Heart right ventricle (tissue), 16 donors: ENCODE results near the gene KLHDC10. TPM values are rescaled to one million over a fixed set of nuclear protein-coding genes. Genes with fewer than 3 reads are reported as not detected.
A peak's percentile ranks its signal among the peaks of the same experiment; 100 is the strongest.
"Not testable (repeated sequence)": the region's sequence is repeated elsewhere in the genome, so short reads cannot be mapped to it uniquely, and the experiment has no call there.

ENCODE experiments used
- ATAC-seq, 8 donors: fragments of 200-7000 bp; cut with Tn5 transposase; one replicate each; pipeline ENCODE4 v1.9.1; 2020; ENCODE audit warnings: mild to moderate bottlenecking in 8 of 8, moderate library complexity in 8 of 8, moderate number of reproducible peaks in 1 of 8
- DNase-seq, 2 donors: peaks; one replicate each; pipeline ENCODE4 v3.0.0-alpha.2; 2020
- H3K27ac ChIP-seq, 10 donors: fragments of 200-600 bp; sonication (generic) in 2 of 10; one replicate each; pipeline versions ENCODE4 v1.5.0 to v1.8.0; 2020 to 2022; ENCODE audit warnings: mild to moderate bottlenecking in 3 of 10
- H3K27me3 ChIP-seq, 7 donors: fragments of 200-600 bp; one replicate each; pipeline ENCODE4 v1.8.0; 2021 to 2022; ENCODE audit warnings: mild to moderate bottlenecking in 2 of 7
- H3K36me3 ChIP-seq, 9 donors: fragments of 200-600 bp; sonication (generic) in 1 of 9; one replicate each; pipeline versions ENCODE4 v1.5.0 to v1.8.0; 2020 to 2022; ENCODE audit warnings: mild to moderate bottlenecking in 2 of 9
- H3K4me1 ChIP-seq, 9 donors: fragments of 200-600 bp; sonication (generic) in 1 of 9; one replicate each; pipeline versions ENCODE4 v1.5.0 to v1.8.0; 2020 to 2022; ENCODE audit warnings: mild to moderate bottlenecking in 4 of 9
- H3K4me3 ChIP-seq, 10 donors: fragments of 200-600 bp; sonication (generic) in 2 of 10; one replicate each; pipeline versions ENCODE4 v1.5.0 to v1.8.0; 2020 to 2022; ENCODE audit warnings: mild to moderate bottlenecking in 7 of 10, moderate library complexity in 2 of 10
- H3K9me3 ChIP-seq, 11 donors: fragments of 200-600 bp in 10 of 11; sonication (generic) in 2 of 11; one replicate each; pipeline versions ENCODE4 v1.5.0 to v1.8.0; 2013 to 2022; ENCODE audit warnings: mild to moderate bottlenecking in 2 of 11, control low read depth in 1 of 11, moderate library complexity in 1 of 11
- WGBS, 2 donors: extraction: QIAGEN DNeasy Blood & Tissue Kit; methylation state at CpG; one replicate each; pipeline ENCODE4 v1.1.7; 2013; ENCODE audit warnings: inconsistent platforms in 1 of 2; 5-methylcytosine and 5-hydroxymethylcytosine counted together
- intact Hi-C, 10 donors: fragments of 100-400 bp; cut with DNase I; formaldehyde crosslinking; loops; one replicate each; pipeline versions ENCODE4 v1.11.1 to v1.14.2; 2022
- polyA plus RNA-seq, 2 donors: library from polyadenylated mRNA; stranded (reverse); fragments of 200-250 nt; gene quantifications; one replicate each; pipeline ENCODE4 v1.2.3, GENCODE V29; 2013
- total RNA-seq, 10 donors: library from RNA; stranded (reverse); fragmentation: NEBNext Ultra II Directional in 3 of 10; extraction: Animal tissue kit (Norgen Biotek cat#: 25700) in 3 of 10; gene quantifications; one replicate each; pipeline versions ENCODE4 v1.2.1 to v1.2.4, GENCODE V29; 2021 to 2023
- TF ChIP-seq, protein P1 (sequence below), 9 donors: fragments of 200-600 bp; sonication (generic) in 2 of 9; IDR thresholded peaks; one replicate each; pipeline versions ENCODE4 v1.5.0 to v1.8.0; 2021 to 2022; ENCODE audit warnings: antibody characterized with exemption in 9 of 9, mild to moderate bottlenecking in 5 of 9, moderate library complexity in 1 of 9
- donor health status: Arrhythmogenic right ventricular cardiomyopathy.
- donor health status: ischemic (EF 13 %, LVEDD 7.1; RV severe dilation, severe dysfunction).
- donor health status: healthy with polysubstance abuse.
- donor health status: DM: no; HTN: yes; CAD: no.
- donor health status: DM: no; HTN: no; CAD: no.
- donor health status: ischemic (EF 25% LVEDD 6.9; RV normal size, moderate dysfunction).
- donor health status: ischemic (EF 25% LVEDD 5.7; RV mildly dilated, moderate dysfunction).
- donor health status: healthy.
- donor health status: DM: yes; HTN: yes; CAD: no.
- donor health status: Ischemic cardiomyopathy.
- donor health status: ischemic (EF 35%, LVEDD 5.7; RV mildly dilated, moderate dysfunction).
- donor health status: nonischemic (EF 11% LVEDD 7.7; RV severe dilation, severe dysfunction).
- donor health status: DM: yes; HTN: yes; CAD: no.
- donor health status: PGD.
- donor health status: ischemic (EF 29% LVEDD 5.4; RV normal size, mild dysfunction).
- donor health status: nonischemic (EF 23%, LVEDD 6.1; RV moderate dilation, normal function).

KLHDC10 gene
- total and polyA plus RNA-seq, 12 donors: 9.1 to 33.7 (median 28.1) TPM

DNA sequence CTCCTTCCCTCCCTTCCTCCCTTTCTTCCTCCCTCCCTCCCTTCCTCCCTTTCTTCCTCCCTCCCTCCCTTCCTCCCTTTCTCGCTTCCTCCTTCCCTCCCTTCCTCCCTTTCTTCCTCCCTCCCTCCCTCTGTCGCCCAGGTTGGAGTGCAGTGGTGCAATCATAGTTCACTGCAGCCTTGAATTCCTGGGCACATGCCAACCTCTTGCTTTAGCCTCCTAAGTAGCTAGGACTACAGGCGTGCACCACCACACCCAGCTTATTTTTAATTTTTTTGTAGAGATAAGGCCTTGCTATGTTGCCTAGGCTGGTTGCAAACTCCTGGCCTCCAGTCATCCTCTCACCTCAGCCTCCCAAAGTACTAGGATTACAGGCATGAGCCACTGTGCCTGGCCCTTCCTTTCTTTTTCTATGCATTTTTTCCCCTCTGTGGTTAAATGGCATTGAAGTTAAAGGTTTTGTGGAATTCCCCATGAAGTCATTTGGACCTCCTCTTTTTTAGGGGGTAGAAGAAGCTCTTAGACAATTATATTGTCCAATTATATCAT is 9.6 kb downstream of the KLHDC10 start:
- ATAC-seq (no peak), DNase-seq (no peak)
- H3K36me3 ChIP-seq: peaks cover 0 to 14% (median 5%) of the 10 kb centered on the region in 9 donors
- no peak overlapping the region for H3K4me3 ChIP-seq
- peaks cover 0 to 30% (median 14%) of the 10 kb centered on the region in 9 donors for H3K4me1 ChIP-seq
- intact Hi-C loops: loop anchor here in 4 of 10 donors (10.0 kb wide), 3 partner anchors 125 to 755 kb away; partner anchors contain the start of genes SSMEM1 (in 1 of the 4) and TMEM209 (in 1 of the 4)
- H3K27me3 ChIP-seq: no peaks in the 10 kb centered on the region
- WGBS, 2 donors: 88% methylated on average over 3 of the region's 3 CpGs
- no peak overlapping the region for H3K27ac ChIP-seq
- TF ChIP-seq, protein P1, sequence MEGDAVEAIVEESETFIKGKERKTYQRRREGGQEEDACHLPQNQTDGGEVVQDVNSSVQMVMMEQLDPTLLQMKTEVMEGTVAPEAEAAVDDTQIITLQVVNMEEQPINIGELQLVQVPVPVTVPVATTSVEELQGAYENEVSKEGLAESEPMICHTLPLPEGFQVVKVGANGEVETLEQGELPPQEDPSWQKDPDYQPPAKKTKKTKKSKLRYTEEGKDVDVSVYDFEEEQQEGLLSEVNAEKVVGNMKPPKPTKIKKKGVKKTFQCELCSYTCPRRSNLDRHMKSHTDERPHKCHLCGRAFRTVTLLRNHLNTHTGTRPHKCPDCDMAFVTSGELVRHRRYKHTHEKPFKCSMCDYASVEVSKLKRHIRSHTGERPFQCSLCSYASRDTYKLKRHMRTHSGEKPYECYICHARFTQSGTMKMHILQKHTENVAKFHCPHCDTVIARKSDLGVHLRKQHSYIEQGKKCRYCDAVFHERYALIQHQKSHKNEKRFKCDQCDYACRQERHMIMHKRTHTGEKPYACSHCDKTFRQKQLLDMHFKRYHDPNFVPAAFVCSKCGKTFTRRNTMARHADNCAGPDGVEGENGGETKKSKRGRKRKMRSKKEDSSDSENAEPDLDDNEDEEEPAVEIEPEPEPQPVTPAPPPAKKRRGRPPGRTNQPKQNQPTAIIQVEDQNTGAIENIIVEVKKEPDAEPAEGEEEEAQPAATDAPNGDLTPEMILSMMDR (IDR thresholded peaks at IDR 0.05): no peak
- H3K9me3 ChIP-seq: peaks cover 0 to 5% (median 0%) of the 10 kb centered on the region in 11 donors

DNA sequence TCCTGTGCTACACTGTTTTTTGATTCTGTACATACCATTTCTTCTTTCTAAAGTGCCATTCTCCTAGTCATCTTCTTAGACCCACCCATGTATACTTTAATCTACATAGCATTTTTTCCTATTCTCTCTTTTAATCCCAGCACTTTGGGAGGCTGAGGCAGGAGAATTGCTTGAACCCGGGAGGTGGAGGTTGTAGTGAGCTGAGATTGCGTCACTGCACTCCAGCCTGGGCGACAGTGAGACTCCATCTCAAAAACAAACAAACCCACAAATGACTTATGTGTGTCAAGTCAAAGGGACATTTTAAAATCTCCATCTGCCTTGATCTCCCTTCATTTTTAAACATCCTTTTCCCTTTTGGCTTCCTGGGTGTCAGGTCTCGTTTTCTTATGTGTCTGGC is 13.2 kb downstream of the KLHDC10 start:
- DNase-seq, H3K4me3 ChIP-seq, H3K27ac ChIP-seq, intact Hi-C loops, ATAC-seq, H3K9me3 ChIP-seq, H3K27me3 ChIP-seq, H3K36me3 ChIP-seq: not testable (repeated sequence)
- H3K4me1 ChIP-seq: peaks cover 0 to 22% (median 8%) of the 10 kb centered on the region in 9 donors
- WGBS, 2 donors: 93 to 97% methylated on average over 4 of the region's 4 CpGs

DNA sequence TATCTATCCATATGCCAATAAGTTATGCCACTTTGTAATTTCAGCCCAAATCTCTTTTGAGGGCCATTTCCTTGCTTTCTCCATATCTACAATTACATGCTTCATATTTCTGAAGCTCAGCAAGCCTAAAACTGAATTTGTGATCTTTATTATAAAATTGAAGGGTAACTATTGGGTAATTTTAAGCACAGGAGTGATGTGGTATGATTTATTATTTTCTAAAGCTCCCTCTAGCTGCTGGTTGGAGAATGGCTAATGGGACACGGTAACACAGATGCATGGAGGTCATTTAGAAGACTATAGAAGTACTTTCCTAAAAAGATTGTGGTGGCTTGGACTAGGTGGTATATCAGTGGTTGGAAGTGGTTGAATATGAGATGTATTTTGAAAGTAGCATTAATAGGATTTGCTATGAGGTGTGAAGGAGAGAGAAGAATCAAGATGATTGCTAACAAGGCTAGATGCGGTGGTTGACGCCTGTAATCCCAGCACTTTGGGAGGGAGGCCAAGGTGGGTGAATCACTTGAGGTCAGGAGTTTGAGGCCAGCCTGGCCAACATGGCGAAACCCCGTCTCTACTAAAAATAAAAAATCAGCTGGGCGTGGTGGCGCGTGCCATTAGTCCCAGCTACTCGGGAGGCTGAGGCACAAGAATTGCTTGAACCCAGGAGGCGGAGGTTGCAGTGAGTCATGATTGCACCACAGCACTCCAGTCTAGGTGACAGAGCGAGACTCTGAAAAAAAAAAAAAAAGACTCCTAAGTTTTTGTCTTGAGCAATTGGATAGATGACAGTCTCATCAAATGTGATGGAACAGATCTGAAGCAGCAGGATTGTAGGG is 13.9 kb downstream of the KLHDC10 start:
- Histone ChIP-seq H3K4me3 (no peak overlapping the region), H3K36me3 (peaks cover 0 to 1% (median 0%) of the 10 kb centered on the region in 9 donors), H3K9me3 (peaks cover 0 to 5% (median 0%) of the 10 kb centered on the region in 11 donors), H3K27me3 (no peaks in the 10 kb centered on the region), H3K27ac (no peak overlapping the region), H3K4me1 (peaks cover 0 to 22% (median 8%) of the 10 kb centered on the region in 9 donors)
- intact Hi-C loops: no loop called here
- no peak for ATAC-seq
- DNase-seq: no peak
- TF ChIP-seq, protein P1 (IDR thresholded peaks at IDR 0.05): peak in 8 of 9 donors; percentile 19 to 62 (median 50)
- 93% methylated on average over 11 of the region's 11 CpGs for WGBS, 2 donors

DNA sequence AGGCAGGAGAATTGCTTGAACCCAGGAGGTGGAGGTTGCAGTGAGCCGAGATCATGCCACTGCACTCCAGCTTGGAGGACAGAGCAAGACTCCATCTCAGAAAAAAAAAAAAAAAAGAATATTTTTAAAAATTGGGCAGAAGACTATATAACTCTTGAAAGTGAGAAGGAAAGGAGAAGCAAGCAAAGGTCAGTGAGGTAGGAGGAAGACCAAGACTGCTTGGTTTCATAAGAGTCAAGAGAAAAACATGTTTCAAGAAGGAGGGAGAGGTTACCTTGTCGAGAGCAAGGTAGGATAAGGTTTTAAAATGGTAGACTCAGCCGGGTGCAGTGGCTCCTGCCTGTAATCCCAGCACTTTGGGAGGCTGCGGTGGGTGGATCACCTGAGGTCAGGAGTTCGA is 14.9 kb downstream of the KLHDC10 start:
- H3K27ac ChIP-seq, H3K36me3 ChIP-seq, H3K27me3 ChIP-seq, H3K9me3 ChIP-seq, intact Hi-C loops, ATAC-seq, DNase-seq, H3K4me3 ChIP-seq: not testable (repeated sequence)
- 77 to 87% methylated on average over 5 of the region's 5 CpGs for WGBS, 2 donors
- H3K4me1 ChIP-seq: peaks cover 0 to 22% (median 8%) of the 10 kb centered on the region in 9 donors

DNA sequence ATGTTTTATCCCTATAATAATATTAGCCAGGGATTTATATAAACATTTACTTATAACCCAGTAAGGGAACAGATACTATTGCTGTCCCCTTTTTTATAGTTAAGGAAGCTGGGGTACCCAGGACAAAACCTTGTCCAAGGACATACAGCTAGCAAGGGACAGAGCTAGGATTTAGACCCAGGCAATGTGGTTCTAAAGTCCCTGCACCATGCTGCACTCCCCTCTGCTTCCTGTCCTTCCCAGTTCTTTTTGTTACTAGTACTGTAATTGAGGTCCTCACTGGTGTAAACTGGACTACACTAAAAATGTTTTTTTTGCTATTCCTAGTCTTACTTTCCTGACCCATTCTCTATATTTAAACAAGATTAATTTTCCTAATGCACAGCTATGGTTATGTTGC is 16.6 kb downstream of the KLHDC10 start:
- no peak overlapping the region for H3K4me3 ChIP-seq
- peaks cover 0 to 24% (median 8%) of the 10 kb centered on the region in 9 donors for H3K4me1 ChIP-seq
- DNase-seq (no peak), ATAC-seq (no peak)
- intact Hi-C loops: no loop called here
- no peaks in the 10 kb centered on the region for H3K36me3 ChIP-seq
- no peaks in the 10 kb centered on the region for H3K9me3 ChIP-seq
- H3K27ac ChIP-seq: no peak overlapping the region
- H3K27me3 ChIP-seq: no peaks in the 10 kb centered on the region
- TF ChIP-seq, protein P1 (IDR thresholded peaks at IDR 0.05): no peak
